Dermis microvascular lymphatic vessel endothelial cell (primary cell): ENCODE results near the gene MGAT4C. TPM values are rescaled to one million over a fixed set of nuclear protein-coding genes. Genes with fewer than 3 reads are reported as not detected.

Experiments used
- DNase-seq, 2 donors: peaks; one replicate each; pipeline versions ENCODE4 v3.0.0 to v3.0.0-alpha.2; 2010; ENCODE audit warnings: low read depth in 2 of 2
- total RNA-seq: library from RNA; depleted of rRNA; stranded (reverse); fragments of >200 nt; gene quantifications from 2 replicates; pipeline ENCODE4 v1.2.1, GENCODE V29; 2014

MGAT4C gene
- total RNA-seq, 1 donor from 2014 or later = 0.13 TPM

DNA sequence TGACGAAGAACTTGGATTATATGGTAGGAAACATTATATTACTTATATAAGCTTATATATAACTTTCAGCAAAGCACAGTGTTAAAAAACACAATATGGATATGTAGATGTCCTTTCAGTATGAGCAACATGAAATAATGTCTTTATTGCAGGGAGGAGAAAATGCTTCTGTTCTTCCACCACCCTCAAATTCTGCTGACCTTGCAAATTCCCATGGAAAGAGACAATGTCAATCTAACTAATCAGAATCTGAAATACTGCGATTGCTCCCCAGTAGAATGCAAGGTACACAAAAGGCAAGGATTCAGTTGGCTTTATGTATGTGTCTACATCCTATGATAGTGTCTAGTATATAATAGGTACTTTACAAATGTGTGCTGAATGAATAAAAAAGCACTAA, 26.4 kb downstream of the MGAT4C start:
- no peak for DNase-seq

GRCh38 chr12:86228656-86229055, 27.5 kb downstream of the MGAT4C start:
- DNase-seq = no peak

- DNase-seq = no peak
Observed at GRCh38 chr12:86226481-86226880, 29.7 kb downstream of the MGAT4C start.

DNA sequence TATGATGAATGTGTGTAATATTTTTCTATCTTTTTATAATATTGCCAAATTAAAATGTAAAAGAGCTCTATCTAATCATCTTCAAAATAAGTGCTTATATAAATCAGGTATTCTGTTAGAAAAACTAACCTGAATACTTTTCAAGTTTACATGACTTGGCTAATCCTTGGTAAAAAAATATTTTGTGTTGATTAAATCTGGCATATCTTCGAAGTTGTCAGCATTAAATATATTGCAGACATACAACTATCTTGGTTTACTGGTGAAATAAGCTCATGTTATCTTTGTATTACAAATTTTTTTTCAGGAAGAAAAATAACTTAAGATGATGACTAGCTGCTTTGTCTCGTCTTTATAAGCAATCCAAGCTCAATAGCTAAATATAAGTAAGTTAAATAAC, 39.6 kb downstream of the MGAT4C start:
- no peak for DNase-seq

DNA sequence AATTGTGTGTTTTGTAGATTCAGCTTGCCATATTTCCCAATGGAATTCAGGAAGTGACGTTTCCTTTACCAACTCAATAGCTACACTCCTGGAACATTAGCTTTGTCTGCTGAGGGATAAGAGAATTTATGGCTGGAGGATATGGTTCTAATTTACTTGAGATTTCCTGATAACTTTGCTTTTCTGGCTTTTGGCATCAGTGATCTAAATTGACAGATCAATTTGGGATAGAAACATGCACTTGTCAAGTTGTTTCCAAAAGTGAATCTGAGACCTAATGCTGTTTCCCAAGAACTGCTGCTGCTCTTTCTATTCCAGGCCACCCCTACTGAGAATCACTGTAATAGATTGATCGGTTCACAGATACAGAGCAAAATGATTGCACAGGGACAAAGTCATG, 43.2 kb downstream of the MGAT4C start:
- DNase-seq = peak in 1 of 2 donors; percentile 3

- no peak for DNase-seq
Observed at GRCh38 chr12:86198696-86199444, 57.3 kb downstream of the MGAT4C start.

DNA sequence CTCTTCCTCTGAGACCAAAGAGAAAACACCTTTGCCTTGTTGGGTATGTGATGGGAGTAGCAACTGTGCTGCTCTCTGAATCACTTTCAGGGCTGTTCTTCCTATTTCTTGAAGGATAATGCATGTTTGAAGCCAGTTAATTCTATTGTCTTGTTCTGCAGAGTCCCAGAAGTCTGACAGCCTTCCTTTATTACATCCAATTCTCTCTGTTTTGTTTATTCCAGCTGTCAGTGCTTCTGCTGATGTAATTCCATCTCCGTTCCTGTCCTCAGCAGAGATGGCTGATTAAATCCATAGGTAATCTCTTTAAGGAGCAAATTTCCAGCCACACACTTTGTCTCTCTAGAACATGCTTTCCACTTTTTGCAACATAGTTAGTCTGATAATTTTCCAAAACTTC, 59.7 kb downstream of the MGAT4C start:
- no peak for DNase-seq

DNA sequence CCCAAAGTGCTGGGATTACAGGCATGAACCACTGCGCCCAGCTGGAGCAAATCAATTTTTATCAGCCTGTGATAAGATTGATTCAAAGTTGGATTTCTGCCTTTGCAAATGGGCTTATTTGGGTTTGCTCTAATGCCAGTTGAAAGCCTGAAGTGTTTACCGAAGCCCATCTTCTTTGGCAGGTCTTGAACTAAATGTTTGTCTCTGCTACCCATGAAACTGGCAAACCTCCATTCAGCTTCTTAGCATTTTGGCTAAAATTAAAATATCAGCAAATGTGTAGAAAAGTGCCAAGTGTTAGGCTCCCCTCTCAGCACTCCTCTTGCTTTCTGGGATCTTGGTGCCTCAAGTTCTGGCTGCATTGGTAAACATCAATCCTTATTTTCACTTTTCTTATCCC, 61.5 kb downstream of the MGAT4C start:
- no peak for DNase-seq

DNA sequence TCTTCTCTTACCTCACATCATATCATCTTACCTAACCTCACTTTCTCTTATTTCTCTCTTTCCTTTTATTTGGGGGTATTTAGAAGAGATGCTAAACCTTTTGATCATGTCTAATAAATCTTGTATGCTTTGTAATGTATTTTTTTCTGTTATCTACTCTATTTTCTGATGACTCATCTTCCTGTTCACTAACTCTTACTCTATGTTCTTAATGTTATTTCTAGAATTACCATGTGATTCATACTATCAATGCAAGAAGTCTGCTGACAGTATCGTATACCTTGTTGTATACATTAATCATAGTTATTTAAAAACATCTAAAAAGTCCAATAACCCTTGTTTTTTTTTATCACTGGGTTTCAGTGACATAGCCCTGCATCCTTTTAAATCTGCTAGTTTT, 62.3 kb downstream of the MGAT4C start:
- DNase-seq = peak in 1 of 2 donors; percentile 39

DNA sequence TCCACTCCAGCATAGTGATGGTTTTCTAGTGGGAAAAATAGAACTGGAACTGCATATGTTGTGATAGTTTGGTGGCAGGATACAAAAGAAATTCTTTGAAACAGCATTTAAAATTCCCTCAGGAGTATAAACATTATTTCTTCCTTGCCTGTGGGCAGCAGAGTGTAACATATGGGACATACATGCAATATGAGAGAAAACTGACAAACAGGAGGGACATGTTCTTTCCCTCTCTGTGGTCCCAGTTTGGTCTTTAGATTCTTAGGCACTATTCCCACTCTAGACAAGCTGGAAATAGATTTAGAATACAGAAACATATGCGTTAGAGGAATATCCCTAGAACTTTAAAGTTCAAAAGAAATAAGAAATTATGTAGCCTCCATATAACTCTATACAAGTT, 68.0 kb downstream of the MGAT4C start:
- DNase-seq = no peak

DNA sequence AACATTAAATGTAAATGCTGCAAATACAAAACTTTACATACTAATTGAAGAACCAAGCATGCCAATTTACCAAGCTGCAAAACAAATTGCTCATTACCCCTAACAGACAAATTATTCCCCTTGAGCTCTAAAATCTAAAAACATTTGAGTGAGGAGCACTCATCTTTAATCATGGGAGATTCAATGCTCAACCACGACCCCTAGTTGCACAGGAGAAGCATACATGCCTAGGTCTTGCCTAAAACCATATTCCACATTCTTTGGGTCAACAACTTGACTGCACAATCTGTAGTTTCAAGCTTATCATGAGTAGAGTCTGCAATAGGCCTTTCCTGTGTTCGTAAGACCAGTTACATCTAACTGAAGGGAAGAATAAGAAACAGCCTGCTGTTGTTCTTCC, 69.7 kb downstream of the MGAT4C start:
- no peak for DNase-seq

- DNase-seq = no peak
Observed at GRCh38 chr12:86179855-86180254, 76.3 kb downstream of the MGAT4C start.

GRCh38 chr12:86174188-86174587, 82.0 kb downstream of the MGAT4C start:
- no peak for DNase-seq

DNA sequence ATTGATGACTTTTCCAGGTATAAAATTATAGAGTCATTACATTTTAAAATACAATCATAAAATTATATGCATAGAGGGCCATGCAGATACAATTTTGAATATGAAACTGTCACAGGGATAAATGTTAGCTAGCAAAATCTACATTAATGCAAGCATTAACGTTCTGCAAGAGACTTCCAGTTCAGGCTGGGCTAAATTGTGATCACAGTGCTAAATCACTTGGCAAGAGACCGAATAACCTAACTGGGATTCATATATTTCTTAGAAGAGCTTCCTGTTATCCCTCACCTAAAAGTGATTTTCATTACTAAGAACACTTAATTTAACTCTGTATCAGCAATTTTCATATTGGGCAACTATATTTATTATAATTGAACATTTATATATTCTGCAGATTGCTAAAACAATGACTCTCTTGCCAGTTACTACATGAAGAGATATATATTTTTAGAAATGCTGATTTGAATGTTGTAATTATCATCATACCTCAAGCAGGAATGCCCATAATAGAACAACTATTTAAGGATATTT, 83.2 kb downstream of the MGAT4C start:
- DNase-seq = no peak

DNA sequence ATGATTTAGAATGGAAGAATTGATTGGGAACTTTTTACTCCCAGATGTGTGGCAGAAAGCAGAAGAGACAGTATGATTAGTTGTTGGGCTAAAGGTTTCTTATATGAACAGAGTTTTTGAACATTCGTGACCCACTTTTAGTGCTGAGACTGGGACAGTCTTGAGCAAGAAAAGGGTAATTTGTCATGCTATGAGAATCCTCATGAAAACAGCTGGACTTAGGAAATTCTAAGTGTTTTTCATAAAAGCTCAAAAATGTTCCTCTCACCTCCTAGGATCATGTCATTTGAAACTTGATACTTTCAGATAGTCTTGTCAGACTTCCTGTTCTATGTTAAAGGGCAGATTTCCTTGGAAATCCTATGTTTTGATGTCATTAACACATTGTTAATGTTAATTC, 86.1 kb downstream of the MGAT4C start:
- DNase-seq = no peak

GRCh38 chr12:86158956-86159355, 97.2 kb downstream of the MGAT4C start:
- no peak for DNase-seq

DNA sequence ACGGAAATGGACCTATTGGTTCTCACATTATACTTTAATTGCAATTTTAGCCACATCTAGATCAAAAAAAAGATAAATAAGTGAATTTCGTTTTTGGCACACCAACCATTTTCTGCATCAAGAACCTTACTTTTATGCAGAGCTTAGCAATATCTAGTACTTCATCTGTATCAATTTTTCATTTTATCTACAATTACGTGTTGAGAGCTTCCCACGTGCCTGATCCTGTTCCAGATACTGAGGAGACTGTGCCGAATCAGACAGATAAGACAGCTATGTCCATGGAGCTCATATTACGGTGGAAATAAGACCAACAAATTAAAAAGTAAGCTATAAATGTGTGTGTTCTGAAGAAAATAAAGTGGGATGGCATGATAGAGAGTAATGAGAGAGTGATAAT, 101.6 kb downstream of the MGAT4C start:
- DNase-seq = no peak

GRCh38 chr12:86148612-86149011, 107.6 kb downstream of the MGAT4C start:
- no peak for DNase-seq

- DNase-seq = no peak
Observed at GRCh38 chr12:86148071-86148470, 108.1 kb downstream of the MGAT4C start.

GRCh38 chr12:86145156-86145555, 111.0 kb downstream of the MGAT4C start:
- no peak for DNase-seq

DNA sequence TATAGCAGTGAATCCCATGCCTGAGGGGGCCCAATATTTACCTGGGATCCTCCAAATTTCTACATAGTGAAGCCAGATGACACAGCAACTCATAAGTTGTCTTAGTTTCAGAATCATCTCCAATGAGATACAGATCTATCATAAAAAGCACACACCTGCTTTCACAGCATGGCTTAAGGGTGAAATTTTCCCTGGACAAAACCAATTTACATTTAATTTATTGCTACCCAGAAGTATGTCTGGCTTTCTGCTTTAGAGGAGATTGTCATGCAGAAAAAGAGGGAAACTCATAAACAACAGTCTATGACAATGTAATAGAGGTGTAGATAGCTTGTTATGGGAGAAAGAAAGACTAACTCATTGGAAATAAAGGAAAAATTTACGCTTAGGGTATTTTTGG, 113.0 kb downstream of the MGAT4C start:
- no peak for DNase-seq

DNA sequence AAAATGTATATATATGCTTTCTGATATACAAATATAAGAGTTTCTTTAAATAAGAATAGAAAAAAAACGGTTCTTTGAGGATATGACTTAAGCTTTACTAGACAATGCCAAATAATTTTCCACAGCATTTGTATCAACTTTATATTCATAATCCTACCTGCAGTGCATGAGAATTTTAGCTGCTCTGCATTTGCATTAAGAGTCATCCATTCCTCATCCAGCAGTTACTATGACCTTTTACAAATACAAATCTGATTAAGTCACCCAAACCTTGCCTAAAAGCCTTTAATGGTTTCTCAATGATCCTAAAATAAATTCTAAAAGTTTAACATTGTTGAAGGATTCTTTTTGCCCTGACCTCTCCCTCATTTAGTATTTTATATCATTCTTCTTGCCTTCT, 116.5 kb downstream of the MGAT4C start:
- no peak for DNase-seq

DNA sequence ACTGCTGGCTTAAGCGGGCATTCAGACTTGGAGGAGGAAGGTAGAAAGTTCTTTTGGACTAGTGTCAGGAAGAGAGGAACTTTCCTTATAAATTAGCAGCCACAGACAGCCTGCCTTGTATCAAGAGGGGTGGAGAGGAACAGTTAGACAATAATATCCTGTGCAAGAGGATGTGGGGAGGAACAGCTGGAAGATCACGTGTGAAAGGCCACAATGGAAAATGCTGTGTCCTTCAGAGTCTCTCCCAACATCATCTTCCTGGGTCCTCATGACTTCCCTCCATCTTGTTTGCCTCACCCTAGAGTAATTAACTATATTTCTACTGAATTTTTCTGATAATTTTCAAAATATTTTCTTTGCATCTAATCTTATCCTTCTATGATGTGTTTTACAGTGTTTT, 117.4 kb downstream of the MGAT4C start:
- no peak for DNase-seq

DNA sequence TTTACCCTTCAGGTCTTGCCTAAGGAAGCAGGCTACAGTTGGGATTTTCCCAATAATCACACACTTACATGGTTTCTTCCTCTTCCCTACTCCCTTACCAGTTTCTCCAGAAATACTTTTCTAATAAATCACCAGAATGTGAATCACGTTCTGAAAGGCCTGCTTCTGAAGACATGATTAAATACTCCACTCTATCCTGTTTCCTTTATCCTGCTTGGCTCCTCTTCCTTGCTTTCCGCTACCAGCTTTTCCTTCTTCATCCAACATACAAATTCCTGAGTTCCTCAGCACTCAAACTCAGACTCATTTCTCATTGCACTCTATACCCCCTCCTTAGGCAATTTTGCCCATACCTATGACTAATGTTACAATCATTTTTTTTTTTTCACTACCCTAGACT, 118.3 kb downstream of the MGAT4C start:
- DNase-seq = peak in 1 of 2 donors; percentile 60
